Measurements from ENCODE around the gene FOXP1. TPM values are rescaled to one million over a fixed set of nuclear protein-coding genes. Genes with fewer than 3 reads are reported as not detected.

The FOXP1 gene
- total RNA-seq, 4 donors from 2014 or later: 103 to 173 (median 140) TPM

DNA sequence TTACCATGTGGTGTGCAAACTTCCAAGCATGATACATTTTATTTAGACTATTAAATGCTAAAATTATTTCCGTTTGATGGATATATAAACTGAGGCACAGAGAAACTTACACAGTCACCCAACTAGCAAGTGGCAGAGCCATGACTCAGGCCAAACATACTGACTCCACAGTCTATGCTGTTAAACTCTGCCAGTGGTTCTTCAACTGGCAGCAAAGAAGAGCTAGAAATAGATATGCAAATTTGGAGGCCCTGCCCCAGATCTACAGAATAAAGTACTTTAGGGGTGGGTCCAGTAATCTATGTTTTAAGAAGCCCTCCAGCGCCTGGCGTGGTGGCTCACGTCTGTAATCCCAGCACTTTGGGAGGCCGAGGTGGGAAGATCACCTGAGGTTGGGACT, 400.0 kb downstream of the FOXP1 start:
- Histone ChIP-seq H3K9me3 (peaks cover 0 to 6% (median 0%) of the 10 kb centered on the region in 4 donors), H3K4me3 (no peak overlapping the region), H3K27ac (no peak overlapping the region), H3K4me1 (no peaks in the 10 kb centered on the region), H3K27me3 (no peaks in the 10 kb centered on the region), H3K36me3 (no peaks in the 10 kb centered on the region)
- TF ChIP-seq POLR2A (IDR thresholded peaks at IDR 0.05): no peak
- TF ChIP-seq, protein P1, sequence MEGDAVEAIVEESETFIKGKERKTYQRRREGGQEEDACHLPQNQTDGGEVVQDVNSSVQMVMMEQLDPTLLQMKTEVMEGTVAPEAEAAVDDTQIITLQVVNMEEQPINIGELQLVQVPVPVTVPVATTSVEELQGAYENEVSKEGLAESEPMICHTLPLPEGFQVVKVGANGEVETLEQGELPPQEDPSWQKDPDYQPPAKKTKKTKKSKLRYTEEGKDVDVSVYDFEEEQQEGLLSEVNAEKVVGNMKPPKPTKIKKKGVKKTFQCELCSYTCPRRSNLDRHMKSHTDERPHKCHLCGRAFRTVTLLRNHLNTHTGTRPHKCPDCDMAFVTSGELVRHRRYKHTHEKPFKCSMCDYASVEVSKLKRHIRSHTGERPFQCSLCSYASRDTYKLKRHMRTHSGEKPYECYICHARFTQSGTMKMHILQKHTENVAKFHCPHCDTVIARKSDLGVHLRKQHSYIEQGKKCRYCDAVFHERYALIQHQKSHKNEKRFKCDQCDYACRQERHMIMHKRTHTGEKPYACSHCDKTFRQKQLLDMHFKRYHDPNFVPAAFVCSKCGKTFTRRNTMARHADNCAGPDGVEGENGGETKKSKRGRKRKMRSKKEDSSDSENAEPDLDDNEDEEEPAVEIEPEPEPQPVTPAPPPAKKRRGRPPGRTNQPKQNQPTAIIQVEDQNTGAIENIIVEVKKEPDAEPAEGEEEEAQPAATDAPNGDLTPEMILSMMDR (IDR thresholded peaks at IDR 0.05): no peak
- DNase-seq: no peak

DNA sequence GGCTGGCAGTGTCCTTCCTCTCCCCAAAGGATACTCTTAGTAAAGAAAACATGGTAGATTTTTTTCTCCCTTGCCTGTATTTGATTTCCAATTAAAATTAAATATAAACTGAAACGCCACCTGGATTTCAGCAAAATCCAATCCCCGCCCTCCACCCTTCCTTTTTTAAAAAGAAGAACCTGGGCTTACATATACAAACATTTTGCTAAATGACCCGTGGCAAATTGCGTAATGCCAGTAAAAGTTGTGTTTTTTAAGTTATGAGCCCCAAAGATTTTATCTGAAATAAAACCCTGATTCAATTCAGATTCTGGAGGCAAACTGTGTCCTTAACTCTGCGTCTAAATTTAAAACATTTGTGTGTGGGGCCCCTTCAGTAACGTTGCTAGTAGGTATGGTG, 403.0 kb downstream of the FOXP1 start:
- Histone ChIP-seq H3K36me3 (no peaks in the 10 kb centered on the region), H3K27ac (no peak overlapping the region), H3K4me3 (no peak overlapping the region), H3K4me1 (no peaks in the 10 kb centered on the region), H3K9me3 (no peaks in the 10 kb centered on the region), H3K27me3 (no peaks in the 10 kb centered on the region)
- TF ChIP-seq, protein P1 (IDR thresholded peaks at IDR 0.05): no peak
- no peak for TF ChIP-seq POLR2A (IDR thresholded peaks at IDR 0.05)
- DNase-seq: no peak

DNA sequence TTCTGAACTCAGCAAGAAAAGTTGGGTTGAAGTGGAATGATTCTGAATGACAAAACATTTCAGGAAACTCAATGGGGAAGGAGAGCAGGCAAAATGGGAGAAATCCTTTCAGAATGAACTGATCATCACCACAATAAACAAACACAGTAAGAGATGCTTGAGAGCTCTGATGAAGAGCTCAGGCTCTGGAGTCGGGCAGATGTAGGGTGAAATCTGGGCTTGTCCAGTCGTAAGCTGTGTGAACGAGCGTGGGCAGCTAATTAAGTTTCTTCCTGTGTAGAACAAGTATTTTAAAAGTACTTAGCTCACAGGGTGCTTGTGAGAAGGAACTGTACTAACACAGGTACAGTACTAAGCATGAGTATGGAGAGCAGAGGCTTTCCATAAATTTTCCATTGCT, 406.2 kb downstream of the FOXP1 start:
- DNase-seq: no peak
- H3K9me3 ChIP-seq: no peaks in the 10 kb centered on the region
- H3K27ac ChIP-seq: no peak overlapping the region

DNA sequence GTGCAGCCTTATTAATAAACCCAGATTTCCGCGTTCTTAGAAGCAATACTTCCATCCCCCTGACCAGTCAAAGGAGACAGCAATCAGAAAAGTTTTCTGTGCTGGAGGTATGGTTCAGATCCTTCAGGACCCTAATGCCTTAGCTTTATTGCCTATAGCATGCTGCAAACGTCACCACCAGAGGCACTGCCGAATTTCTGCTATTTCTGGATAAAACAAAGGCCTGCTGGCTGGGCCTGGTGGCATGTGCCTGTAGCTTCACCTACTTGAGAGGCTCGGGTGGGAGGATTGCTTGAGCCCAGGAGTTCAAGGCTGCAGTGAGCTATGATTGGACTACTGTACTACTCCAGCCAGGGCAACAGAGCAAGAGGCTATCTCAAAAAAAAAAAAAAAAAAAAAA, 407.2 kb downstream of the FOXP1 start:
- H3K36me3 ChIP-seq: no peaks in the 10 kb centered on the region
- no peak overlapping the region for H3K27ac ChIP-seq
- H3K27me3 ChIP-seq: no peaks in the 10 kb centered on the region
- TF ChIP-seq, protein P1 (IDR thresholded peaks at IDR 0.05): no peak
- no peak for TF ChIP-seq POLR2A (IDR thresholded peaks at IDR 0.05)
- no peak overlapping the region for H3K4me3 ChIP-seq
- no peaks in the 10 kb centered on the region for H3K4me1 ChIP-seq
- no peak for DNase-seq
- no peaks in the 10 kb centered on the region for H3K9me3 ChIP-seq

More for the DNA sequence above, 406.2 kb downstream of the FOXP1 start:
- Histone ChIP-seq H3K4me3 (no peak overlapping the region), H3K36me3 (no peaks in the 10 kb centered on the region), H3K4me1 (no peaks in the 10 kb centered on the region), H3K27me3 (no peaks in the 10 kb centered on the region)
- no peak for TF ChIP-seq POLR2A (IDR thresholded peaks at IDR 0.05)
- TF ChIP-seq, protein P1 (IDR thresholded peaks at IDR 0.05): no peak

DNA sequence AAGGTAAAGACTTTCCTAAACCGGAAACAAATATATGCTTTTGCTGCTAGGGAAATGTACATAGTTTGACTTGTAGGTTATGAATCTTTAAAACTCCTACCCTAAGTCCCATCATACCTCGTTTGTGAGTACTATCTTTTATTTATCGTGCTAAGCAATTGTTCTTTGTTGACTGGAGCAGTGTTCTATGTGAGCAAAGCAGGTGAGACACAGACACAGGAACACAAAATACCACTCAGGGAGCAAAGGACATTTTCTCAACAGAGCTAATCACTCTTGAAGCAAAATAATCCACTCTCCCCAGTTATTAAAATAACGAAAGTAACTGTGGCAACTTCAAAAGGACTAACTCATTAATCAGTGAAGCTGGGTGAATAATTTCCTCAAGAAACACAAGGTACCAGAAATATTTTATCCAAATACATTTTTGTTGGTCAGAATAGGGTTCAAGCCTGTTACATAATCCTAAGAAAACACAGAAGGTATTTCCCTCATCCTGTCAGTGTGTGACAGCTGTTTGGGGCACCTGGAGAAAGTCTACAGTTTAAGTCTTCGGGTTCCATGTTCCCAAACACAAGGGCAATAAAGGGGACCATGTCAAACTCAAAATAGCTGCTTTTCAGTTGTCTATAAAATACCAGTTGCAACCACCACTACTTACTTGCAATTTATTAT, 407.7 kb downstream of the FOXP1 start:
- Histone ChIP-seq H3K27ac (peak overlapping the region in 1 of 4 donors; percentile 6), H3K4me3 (no peak overlapping the region), H3K4me1 (no peaks in the 10 kb centered on the region), H3K36me3 (no peaks in the 10 kb centered on the region), H3K27me3 (no peaks in the 10 kb centered on the region), H3K9me3 (no peaks in the 10 kb centered on the region)
- no peak for DNase-seq
- TF ChIP-seq, protein P1 (IDR thresholded peaks at IDR 0.05): no peak
- TF ChIP-seq POLR2A (IDR thresholded peaks at IDR 0.05): no peak
